Neural cell (in vitro differentiated cells): ENCODE results near the gene GNAT2. TPM values are rescaled to one million over a fixed set of nuclear protein-coding genes. Genes with fewer than 3 reads are reported as not detected.

Experiments
- H2AFZ ChIP-seq: fragments of 200-600, 300-800 bp; sonication (generic), shearing (Covaris generic); 2 replicates; pipeline ENCODE4 v1.6.0; 2014; ENCODE audit warnings: low read depth, mild to moderate bottlenecking, antibody characterized with exemption, low read length, moderate library complexity
- H3F3A ChIP-seq: fragments of 200-600 bp; shearing (Covaris generic); 2 replicates; pipeline ENCODE4 v1.6.1; 2016; ENCODE audit warnings: mild to moderate bottlenecking, moderate library complexity, mixed read lengths, antibody characterized with exemption, low read length; ENCODE audit not compliant: insufficient read depth, poor library complexity, severe bottlenecking
- H3K27ac ChIP-seq: fragments of 200-600, 300-800 bp; sonication (generic), shearing (Covaris generic); 2 replicates; pipeline ENCODE4 v1.5.1; 2014; ENCODE audit warnings: mild to moderate bottlenecking, low read length, moderate library complexity
- H3K27me3 ChIP-seq: fragments of 300-800, 200-600 bp; sonication (generic), shearing (Covaris generic); 2 replicates; pipeline ENCODE4 v1.6.0; 2014; ENCODE audit warnings: mild to moderate bottlenecking, low read depth, low read length, moderate library complexity; ENCODE audit not compliant: insufficient read depth
- H3K36me3 ChIP-seq: fragments of 300-800, 200-600 bp; sonication (generic), shearing (Covaris generic); 2 replicates; pipeline ENCODE4 v1.5.1; 2014; ENCODE audit warnings: mild to moderate bottlenecking, antibody characterized with exemption, low read length, moderate library complexity; ENCODE audit not compliant: insufficient read depth
- H3K4me2 ChIP-seq: fragments of 300-800, 200-600 bp; sonication (generic), shearing (Covaris generic); 2 replicates; pipeline ENCODE4 v1.6.0; 2014; ENCODE audit warnings: mild to moderate bottlenecking, low read length
- H3K4me3 ChIP-seq: fragments of 300-800, 200-600 bp; sonication (generic), shearing (Covaris generic); 2 replicates; pipeline ENCODE4 v1.5.1; 2014; ENCODE audit warnings: mild to moderate bottlenecking, low read length, moderate library complexity
- H3K79me2 ChIP-seq: fragments of 200-600 bp; shearing (Covaris generic); replicated peaks from 2 replicates; pipeline ENCODE4 v1.6.0; 2014; ENCODE audit warnings: mild to moderate bottlenecking, low read length, moderate library complexity; ENCODE audit not compliant: insufficient read depth
- H3K9ac ChIP-seq: fragments of 300-800, 200-600 bp; sonication (generic), shearing (Covaris generic); 2 replicates; pipeline ENCODE4 v1.6.1; 2016; ENCODE audit warnings: mild to moderate bottlenecking, low read length, mixed read lengths
- H3K9me2 ChIP-seq: fragments of 200-600 bp; shearing (Covaris generic); 2 replicates; pipeline ENCODE4 v1.6.1; 2016; ENCODE audit warnings: mild to moderate bottlenecking, low read length, mixed read lengths; ENCODE audit not compliant: insufficient read depth
- H3K9me3 ChIP-seq: fragments of 200-600, 300-800 bp; sonication (generic), shearing (Covaris generic); 2 replicates; pipeline ENCODE4 v1.6.1; 2016; ENCODE audit warnings: mild to moderate bottlenecking, mixed run types, low read length, moderate library complexity, mixed read lengths
- H4K20me1 ChIP-seq: fragments of 200-600 bp; shearing (Covaris generic); 2 replicates; pipeline ENCODE4 v1.6.1; 2016; ENCODE audit warnings: mild to moderate bottlenecking, mixed run types; ENCODE audit not compliant: insufficient read depth
- CTCF ChIP-seq: fragments of 450-650 bp; IDR thresholded peaks from 2 replicates; pipeline ENCODE4 v1.5.1; 2014; ENCODE audit warnings: antibody characterized with exemption, mild to moderate bottlenecking, moderate library complexity; ENCODE audit not compliant: poor library complexity, severe bottlenecking
- EP300 ChIP-seq: fragments of 450-650 bp; conservative IDR thresholded peaks from 2 replicates; pipeline ENCODE4 v1.6.1; 2014; ENCODE audit warnings: antibody characterized with exemption, mild to moderate bottlenecking, moderate library complexity; ENCODE audit not compliant: poor library complexity, severe bottlenecking
- EZH2 ChIP-seq: fragments of 200-600, 300-800 bp; shearing (Covaris generic), sonication (generic); IDR thresholded peaks from 2 replicates; pipeline ENCODE4 v1.6.1; 2014; ENCODE audit warnings: antibody characterized with exemption, low read length, borderline replicate concordance, mild to moderate bottlenecking; ENCODE audit not compliant: insufficient read depth, poor library complexity, severe bottlenecking
- MXI1 ChIP-seq: fragments of 450-650 bp; conservative IDR thresholded peaks from 2 replicates; pipeline ENCODE4 v1.6.1; 2014; ENCODE audit warnings: antibody characterized with exemption, mild to moderate bottlenecking; ENCODE audit not compliant: poor library complexity, severe bottlenecking
- POLR2AphosphoS5 ChIP-seq: IDR thresholded peaks from 2 replicates; pipeline ENCODE4 v1.6.1; 2012
- RAD21 ChIP-seq: fragments of 450-650 bp; conservative IDR thresholded peaks from 2 replicates; pipeline ENCODE4 v1.6.1; 2014; ENCODE audit warnings: antibody characterized with exemption, mild to moderate bottlenecking, moderate library complexity
- REST ChIP-seq: IDR thresholded peaks from 2 replicates; pipeline ENCODE4 v1.6.1; 2012; ENCODE audit warnings: borderline replicate concordance
- SMC3 ChIP-seq: fragments of 450-650 bp; conservative IDR thresholded peaks from 2 replicates; pipeline ENCODE4 v1.6.1; 2014; ENCODE audit warnings: antibody characterized with exemption, mild to moderate bottlenecking, moderate library complexity; ENCODE audit not compliant: poor library complexity
- TAF1 ChIP-seq: IDR thresholded peaks from 2 replicates; pipeline ENCODE4 v1.6.1; 2012; ENCODE audit warnings: low read depth
- polyA plus RNA-seq: library from polyadenylated mRNA; depleted of rRNA; stranded (reverse); fragments of >200 nt; gene quantifications from 2 replicates; pipeline ENCODE4 v1.2.3, GENCODE V29; 2014

The GNAT2 gene
- polyA plus RNA-seq, 1 donor from 2014 or later: 1.5 TPM

- Histone ChIP-seq H2AFZ (no peak overlapping the region), H3K27ac (no peak overlapping the region), H3F3A (no peaks in the 10 kb centered on the region), H3K4me2 (no peak overlapping the region), H3K79me2 (peaks cover 85% of the 10 kb centered on the region), H3K9ac (no peak overlapping the region), H3K4me3 (no peak overlapping the region), H3K9me2 (no peaks in the 10 kb centered on the region), H3K27me3 (no peaks in the 10 kb centered on the region), H3K36me3 (no peaks in the 10 kb centered on the region), H4K20me1 (no peaks in the 10 kb centered on the region), H3K9me3 (no peaks in the 10 kb centered on the region)
- TF ChIP-seq EZH2: no peak
- no peak for TF ChIP-seq MXI1
- TF ChIP-seq REST: no peak
- no peak for TF ChIP-seq SMC3
- no peak for TF ChIP-seq POLR2AphosphoS5
- TF ChIP-seq RAD21: no peak
- no peak for TF ChIP-seq CTCF
- TF ChIP-seq EP300: no peak
- TF ChIP-seq TAF1: no peak
Observed at GRCh38 chr1:109566982-109567381, 52.4 kb downstream of the GNAT2 start.

GRCh38 chr1:109565241-109565640 is 54.2 kb downstream of the GNAT2 start:
- TF ChIP-seq REST (no peak), SMC3 (no peak), CTCF (no peak), MXI1 (no peak), EZH2 (no peak), TAF1 (no peak), RAD21 (no peak), EP300 (no peak), POLR2AphosphoS5 (no peak)
- no peak overlapping the region for H2AFZ ChIP-seq
- no peaks in the 10 kb centered on the region for H4K20me1 ChIP-seq
- no peaks in the 10 kb centered on the region for H3F3A ChIP-seq
- H3K27ac ChIP-seq: no peak overlapping the region
- no peak overlapping the region for H3K9ac ChIP-seq
- H3K27me3 ChIP-seq: no peaks in the 10 kb centered on the region
- no peaks in the 10 kb centered on the region for H3K9me2 ChIP-seq
- no peaks in the 10 kb centered on the region for H3K36me3 ChIP-seq
- H3K9me3 ChIP-seq: no peaks in the 10 kb centered on the region
- H3K79me2 ChIP-seq: peaks cover 88% of the 10 kb centered on the region
- no peak overlapping the region for H3K4me2 ChIP-seq
- H3K4me3 ChIP-seq: no peak overlapping the region
